GM19351 (cell line): ENCODE data around the gene NDUFAF5.
A peak's percentile ranks its signal among the peaks of the same experiment; 100 is the strongest.

Source experiments
- ATAC-seq: cut with Tn5 transposase; IDR thresholded peaks from one replicate; pipeline ENCODE4 v1.9.1; 2021; ENCODE audit warnings: mild to moderate bottlenecking, moderate library complexity; ENCODE audit not compliant: unreplicated experiment

The NDUFAF5 gene

DNA sequence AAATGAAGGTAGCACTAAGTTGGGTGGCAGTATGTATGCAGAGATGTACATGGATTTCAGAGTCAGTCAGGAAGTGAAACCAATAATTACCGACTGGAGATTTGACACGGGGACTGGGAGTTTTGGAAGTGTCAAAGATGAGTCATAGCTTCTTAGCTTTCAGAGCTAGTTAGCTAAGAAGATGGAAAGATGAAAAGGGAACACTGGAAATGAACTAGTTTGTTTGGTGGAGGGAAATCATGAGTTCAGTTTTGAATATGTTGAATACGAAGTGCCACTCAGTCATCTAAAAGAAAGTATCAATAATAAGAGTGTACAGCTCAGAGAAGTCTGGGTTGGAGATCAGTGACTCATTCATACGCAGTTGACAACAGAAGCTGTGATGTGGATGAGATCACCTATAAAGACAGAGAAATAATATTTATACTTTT lies 7.6 kb upstream of the NDUFAF5 start:
- no peak for ATAC-seq

DNA sequence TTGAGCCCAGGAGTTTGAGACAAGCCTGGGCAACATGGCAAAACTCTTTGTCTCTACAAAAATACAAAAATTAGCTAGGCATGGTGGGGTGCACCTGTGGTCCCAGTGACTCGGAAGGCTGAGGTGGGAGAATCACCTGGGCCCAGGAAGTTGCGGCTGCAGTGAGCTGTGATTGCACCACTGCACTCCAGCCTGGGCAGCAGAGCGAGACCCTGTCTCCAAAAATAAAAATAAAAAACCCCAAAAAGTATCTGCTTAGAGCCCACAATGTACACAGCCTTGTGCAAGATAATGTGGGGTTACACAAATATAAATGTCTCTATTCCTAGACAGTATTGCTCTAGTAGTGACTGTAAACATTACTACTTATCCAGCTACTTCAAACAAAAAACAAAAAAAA lies 6.0 kb upstream of the NDUFAF5 start:
- ATAC-seq: peak; percentile 53

DNA sequence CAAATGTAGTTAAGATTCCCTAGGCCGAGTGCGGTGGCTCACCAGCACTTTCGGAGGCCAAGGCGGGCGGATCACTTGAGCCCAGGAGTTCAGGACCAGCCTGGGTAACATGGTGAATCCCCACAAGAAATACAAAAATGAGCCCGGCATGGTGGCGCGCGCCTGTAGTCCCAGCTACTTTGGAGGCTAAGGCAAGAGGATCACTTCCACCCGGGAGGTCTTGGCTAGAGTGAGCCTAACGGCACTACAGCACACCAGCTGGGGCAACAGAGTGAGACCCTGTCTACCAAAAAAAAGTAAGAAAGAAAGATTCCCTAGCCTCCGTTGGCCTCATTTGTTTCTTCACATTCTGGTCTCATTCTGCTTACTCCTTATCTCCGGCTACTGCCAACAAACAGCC lies 1.3 kb upstream of the NDUFAF5 start:
- no peak for ATAC-seq

DNA sequence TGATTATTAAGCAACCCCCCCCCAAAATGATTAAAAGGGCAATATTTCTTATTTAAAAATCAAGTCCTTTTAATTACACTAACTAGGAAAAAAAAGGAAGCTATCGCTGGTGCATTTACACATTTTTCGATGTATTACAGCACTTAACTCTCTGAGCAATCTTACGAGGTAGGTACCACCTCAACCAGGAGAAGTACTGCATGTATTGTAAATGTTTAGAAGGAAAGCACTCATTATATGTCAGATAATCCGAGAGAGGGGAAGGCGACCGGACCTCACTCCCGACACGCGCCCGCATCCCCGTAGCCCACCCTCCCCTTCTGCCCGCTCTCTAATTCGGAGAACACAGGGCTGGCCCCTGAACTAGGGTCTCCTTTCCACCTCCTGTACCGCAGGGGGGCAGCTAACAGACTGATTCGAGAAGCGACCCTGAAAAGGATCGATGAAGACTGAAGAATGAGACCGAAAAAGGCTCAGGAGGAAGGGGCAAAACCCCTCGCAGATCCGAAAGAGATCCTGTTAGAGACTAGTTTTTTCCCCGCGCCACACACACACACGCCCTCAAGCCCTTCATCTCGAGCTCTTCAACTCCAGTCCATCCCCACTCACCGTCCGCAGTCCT lies 446 bp upstream of the NDUFAF5 start:
- ATAC-seq: peak; percentile 2

DNA sequence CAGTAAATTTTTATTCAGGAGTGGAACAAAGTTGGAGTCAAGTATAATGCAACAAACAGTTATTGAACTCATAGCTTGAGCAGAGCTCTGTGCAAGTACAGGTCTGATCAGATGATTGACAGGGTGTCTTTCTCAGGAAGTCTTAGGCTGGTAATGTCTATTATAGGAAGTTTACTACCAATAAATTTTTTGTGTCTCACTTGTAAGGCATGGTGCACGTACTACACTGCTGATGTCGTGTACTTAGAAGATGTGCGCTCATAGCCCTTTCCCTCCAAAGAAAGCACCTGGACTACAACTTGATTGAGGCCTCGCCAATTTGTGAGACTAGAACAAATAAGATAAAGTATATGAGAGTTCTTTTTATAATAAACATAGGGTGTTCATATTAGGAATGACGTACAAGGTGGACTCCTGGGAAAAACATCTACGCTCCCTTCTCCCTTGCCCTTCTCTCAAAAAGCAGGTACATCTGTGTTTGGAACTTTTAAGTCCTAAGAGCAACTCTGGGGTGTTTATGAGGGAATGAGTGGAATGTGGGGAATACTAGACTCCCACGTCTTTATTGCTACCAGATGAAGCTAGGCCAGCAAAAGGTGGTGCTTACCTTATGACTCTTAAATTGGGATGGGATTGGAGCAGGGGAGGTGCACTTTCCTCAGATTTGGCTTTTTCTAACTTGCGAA lies 1.5 kb downstream of the NDUFAF5 start:
- ATAC-seq: no peak

DNA sequence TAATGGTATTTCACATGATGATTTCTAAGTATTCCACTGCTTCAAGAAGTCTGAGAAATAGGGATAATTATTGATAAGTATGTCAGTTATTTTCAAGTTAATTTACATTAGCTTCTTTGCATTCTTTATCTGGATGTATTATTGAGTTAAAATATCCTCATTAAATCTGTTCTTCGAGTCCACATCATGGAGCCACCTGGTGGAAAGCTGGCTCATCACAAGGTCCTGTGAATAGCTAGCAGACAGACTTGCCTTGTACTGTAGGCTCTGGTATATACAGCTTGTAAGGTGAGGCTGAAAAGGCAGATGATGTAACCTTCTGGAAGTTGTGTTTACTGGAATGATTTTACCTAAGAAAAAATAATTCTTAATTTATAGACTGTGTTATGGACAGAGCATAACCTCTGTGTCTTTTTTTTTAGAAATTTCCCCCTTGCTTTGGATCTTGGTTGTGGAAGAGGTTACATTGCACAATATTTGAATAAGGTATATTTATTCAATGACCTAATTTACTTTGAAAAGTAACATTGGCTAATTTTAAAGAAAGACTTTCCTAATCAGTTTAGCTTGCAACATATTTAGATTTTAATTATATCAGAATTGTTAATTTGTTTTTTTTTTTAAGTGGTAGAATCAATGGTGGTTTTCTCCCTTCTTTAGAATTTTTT lies 3.5 kb downstream of the NDUFAF5 start:
- peak; percentile 39 for ATAC-seq

DNA sequence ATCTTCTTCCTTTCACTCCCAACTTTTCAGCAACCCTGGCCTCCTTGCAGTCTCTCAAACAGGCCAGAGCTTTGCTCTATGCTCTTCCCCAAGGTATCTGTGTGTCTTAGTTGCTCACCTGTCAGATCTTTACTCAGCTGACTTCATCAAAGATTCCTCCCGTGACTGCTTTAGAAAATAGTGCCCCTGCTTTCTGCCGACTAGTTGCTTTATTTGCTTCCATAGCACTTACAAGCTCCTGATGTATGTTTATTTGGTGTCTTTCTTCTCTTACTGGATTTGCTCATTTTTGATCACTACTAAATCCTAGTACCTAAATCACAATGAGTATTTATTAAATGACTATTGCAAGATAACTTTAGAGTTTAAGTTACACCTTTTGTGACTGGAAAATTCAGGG lies 5.9 kb downstream of the NDUFAF5 start:
- no peak for ATAC-seq

DNA sequence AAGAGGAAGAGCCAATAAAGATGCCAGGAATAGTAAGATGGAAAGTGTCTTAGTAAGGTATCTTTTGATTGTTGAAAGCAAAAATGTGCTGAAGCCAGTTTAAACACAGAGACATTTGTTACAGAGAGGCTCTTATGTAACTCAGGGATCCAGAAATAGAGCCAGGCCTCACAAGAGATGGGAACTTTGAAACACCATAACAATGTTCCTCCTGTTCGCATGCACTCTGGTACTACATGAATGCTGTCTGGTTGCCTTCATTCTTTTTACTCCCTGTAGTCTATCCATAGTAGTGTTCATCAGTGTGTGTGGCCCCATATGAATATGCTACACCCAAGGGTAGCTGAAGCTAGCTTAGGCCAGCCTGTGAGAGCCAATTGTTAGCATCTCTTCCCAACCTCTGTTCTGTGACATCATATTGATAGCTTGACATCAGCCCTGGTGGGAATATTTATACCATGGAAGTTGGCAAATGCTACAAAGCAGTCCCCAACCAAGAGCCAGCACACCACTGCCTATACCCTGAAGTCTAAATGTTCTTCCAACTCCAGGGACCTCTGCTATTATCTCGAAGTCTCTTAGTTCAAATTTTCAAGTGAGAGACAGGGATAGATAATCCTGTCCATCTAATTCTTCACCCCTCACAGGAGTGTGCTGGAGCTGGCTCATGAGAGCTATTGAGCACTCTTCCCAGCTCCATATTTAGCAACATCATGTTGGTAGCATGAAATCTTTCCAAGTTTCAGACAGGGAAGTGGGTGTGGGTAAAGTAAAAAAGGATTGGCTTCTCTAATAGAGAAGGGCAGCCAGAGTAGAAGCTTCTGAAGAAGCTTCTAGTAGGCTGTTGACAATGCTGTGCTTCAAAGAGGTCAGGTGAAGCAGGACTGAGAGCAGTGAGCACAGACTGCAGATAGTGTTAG lies 7.0 kb downstream of the NDUFAF5 start:
- ATAC-seq: no peak

DNA sequence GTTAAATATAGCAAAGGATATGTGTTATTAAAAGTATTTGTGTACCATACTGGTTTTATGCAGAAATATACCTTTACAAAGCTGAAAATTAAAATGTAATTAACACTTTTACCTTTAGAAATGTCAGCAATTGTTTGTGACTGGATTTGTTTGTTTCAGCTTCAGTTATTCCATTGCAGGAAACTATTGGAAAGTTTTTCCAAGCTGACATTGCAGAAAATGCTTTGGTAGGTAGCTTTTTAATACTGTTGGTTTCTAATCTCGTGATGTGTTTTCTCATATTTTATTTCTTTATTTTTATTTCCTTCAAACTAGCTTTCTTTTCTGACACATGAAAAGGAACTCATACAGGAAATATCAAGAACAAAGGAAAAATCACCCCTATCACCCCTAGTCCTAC lies 8.2 kb downstream of the NDUFAF5 start:
- no peak for ATAC-seq

DNA sequence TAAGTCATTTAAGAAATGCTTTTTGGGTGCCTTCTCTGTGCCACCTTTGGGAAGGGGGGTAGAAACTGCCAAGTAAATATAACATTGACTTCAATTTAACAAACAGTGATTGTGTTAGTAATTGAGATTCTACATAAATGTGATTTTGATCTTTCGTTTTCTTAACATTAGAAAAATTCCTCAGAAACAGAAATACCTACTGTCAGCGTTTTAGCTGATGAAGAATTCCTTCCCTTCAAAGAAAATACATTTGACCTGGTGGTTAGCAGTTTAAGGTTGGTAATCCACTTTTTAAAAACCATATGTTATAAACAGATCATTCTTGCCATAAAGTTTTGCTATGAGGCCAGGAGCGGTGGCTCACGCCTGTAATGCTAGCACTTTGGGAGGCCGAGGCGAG lies 9.8 kb downstream of the NDUFAF5 start:
- ATAC-seq: no peak

DNA sequence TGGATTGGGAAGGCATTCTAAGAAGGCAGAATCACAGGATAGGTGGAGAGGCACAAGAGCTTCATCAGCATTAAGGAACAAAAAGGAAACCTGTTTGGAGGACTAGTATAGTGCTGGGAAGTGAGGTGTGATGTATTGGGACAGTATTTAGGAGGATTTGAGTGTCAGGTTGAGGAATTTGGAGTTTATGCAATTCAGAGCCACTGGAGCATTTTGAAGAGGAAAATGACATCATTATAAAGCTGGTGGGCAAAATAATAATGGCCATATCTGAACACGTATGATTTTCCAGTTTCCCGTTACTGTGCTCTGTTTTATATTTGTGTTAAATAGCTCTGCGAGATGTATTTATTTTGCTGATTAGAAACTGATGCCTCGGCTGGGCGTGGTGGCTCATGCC lies 14.2 kb downstream of the NDUFAF5 start:
- no peak for ATAC-seq

DNA sequence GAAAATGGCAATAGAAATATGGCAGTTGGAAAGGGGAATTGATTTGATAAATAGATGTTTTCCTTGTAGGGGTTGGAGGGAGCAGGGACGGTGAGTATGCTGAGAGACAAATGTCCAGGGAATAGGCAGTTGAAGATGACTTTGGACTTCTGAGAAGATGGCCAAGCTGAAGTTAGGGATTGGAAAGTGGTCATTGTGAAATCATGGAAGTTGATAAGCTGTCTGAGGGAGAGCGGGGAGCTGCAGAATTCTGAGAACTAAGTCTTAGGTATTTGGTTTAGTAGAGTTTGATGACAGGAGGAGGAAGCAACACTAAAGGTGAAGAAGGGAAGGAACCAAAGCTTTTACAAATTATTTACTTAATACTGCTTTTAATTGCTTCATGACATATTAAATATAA lies 15.1 kb downstream of the NDUFAF5 start:
- no peak for ATAC-seq

DNA sequence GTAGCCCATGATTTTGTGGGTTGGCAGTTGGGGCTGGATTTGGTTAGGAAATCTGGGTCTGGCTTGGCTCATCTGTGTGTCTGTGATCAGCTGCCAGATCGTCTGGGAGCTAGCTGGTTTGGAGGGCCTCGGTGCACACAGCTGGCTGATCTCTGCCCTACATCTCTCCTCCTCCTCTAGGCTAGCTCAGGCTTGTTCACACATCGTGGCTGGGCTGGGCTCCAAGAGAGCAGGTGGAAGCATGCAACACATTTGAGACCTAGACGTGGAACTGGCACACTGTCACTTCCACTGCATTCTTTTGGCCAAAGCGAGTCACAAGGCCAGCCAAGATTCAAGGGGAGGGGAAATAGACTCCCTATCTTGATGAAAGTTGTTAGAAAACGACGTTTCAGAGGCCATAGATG lies 15.9 kb downstream of the NDUFAF5 start:
- ATAC-seq: no peak

DNA sequence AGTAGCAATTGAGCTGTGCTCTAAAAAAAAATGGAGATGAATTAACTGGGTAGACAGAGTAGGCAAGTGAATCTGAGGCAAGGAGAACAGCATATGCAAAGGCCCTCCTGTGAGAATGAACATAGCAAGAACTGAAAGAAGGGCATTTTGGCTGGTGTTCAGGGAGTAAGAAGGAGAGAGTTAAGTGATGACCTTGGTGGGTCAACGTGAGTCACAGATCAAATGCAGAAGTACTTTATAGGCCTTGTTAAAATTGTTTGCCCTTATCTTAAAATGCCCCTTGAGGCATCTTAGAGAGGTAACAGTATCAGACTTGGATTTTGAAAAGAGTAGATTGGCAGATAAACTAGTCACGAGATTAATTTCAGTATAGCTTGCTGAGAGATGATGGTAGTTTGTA lies 24.5 kb downstream of the NDUFAF5 start:
- no peak for ATAC-seq

DNA sequence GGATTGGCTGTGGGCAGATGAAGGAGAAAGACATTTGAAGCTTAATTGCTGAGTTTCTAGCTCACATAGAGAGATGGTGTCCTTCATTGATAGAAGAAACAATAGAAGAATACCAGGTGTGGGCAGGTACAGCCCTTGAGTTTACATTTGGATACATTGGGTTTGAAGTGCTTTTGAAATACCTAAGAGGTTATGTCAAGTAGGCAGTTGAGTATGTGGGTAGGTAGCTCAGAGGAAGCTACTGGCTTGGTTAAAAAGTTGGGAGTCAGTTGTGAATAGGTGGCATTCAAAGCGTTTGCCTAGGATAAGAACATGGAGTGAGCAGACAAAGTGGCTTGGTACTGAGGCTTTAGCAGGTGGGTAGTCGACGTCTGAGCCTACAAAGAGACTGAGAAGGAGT lies 25.0 kb downstream of the NDUFAF5 start:
- no peak for ATAC-seq

DNA sequence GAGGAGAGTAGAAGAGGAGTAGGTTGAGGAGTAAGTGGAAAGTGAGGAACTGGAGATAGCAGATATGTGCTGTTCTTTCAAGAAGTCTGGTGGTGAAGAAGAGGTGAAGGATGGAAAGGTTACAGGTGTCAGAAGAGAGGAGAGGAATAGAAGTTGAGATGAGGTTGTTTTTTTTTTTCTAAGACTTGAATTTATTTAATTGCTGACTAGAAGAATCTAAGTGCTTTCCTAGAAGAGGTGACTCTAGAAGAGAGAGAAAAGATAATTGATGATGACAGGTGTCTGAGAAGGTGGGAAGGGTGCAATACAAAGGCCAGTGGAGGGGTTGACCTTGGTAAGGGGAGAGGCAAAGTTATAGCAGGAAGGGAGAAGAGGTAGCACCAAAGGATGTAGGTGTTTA lies 25.6 kb downstream of the NDUFAF5 start:
- ATAC-seq: no peak

DNA sequence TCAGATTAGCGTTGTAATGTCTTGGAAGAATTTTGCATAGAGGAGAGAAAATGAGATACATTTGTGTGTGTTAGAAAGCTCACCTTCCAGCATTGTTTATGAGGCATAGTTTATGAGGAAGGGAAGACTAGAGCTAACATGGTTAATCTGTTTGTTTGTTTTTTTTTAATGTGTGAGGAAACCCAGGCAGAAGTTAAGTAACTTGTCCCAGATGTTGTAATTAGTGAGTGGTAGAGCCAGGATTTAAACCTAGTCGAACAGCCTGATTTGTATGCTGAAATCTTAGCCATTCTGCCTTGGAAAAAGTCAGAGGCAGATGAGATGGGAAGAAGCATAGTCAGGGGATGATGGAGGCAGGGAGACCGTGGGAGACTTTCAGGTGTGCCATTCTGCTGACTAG lies 29.1 kb downstream of the NDUFAF5 start:
- no peak for ATAC-seq

DNA sequence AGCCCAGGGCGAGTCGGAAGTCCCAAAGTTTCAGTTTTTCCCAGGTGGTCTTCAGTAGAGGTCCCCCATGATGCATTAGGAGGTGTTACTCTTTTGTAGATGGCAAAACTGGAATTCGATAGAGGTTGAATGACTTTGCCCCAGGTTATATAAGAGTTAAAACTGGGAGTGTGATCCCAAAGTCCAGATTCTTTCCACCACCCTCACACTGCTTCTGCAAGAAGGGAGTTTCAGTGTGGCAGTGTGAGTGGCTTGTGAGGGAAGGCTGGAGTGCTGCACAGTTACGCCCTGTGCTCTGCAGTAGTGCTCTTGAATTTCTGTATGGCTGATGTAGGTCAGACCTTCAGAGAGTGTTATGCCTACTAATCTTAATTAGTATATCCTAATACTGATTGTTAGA lies 29.8 kb downstream of the NDUFAF5 start:
- ATAC-seq: no peak

DNA sequence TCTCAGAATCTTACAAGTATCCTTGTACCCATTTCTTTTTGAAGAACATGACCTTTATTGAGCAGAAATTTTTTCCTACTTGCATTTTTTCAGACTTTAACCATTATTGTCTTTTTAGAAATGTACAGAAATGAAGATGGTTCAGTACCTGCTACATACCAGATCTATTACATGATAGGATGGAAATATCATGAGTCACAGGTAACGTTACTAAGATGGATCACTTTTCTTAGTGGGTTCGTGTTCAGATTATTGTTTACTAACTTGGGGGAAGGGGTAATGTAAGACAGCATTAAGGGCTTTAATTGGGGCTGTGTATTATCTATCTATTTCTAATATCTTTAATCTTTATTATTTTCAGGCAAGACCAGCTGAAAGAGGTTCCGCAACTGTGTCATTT lies 31.9 kb downstream of the NDUFAF5 start:
- ATAC-seq: no peak

DNA sequence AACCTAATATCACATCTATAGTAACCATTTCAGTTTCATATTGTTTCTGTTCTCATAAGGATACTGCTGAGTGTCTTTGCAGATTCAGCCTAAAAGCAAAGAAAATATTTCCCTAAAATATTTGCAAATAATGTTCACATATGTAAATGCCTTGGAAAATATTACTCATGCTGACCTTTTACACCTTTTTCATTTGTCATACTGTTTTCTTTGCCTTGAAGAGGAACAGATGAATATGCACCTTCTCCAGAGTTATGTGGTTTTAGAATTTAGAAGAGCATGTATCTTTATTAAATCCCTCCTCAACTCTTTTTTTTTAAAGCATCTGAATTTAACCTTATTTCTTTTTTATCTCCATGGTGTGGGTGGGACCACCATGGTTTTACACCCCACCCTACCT lies 32.5 kb downstream of the NDUFAF5 start:
- no peak for ATAC-seq

DNA sequence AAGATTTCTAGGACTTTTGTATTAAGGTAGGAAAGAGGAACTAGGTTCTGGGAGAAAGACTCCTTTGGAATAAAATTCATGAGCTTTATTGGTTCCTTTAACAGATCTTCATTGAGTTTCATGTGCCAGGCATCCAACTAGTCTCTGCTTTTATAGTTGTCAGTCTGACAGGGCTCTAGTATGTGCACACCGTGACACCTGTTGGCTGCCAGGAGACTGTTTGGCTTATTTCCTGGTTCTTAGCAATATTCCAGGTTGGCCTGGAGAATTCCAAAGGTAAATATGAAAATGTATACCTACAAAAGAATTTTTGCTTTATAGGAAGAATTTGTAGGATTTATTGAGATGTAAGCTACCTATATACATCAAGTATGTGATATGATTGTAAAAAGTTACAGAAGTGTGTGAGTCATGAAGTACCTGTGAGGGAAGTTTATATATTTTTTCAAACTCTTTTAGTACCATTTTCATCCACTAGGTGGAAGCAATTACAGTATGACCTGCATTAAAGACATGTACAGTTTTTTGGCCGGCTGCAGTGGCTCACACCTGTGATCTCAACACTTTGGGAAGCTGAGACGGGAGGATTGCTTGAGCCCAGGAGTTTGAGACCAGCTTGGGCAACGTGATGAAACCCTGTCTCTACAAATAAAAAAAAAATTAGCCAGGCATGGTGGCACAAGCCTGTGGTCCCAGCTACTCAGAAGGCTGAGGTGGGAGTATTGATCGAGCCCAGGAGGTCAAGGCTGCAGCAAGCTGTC lies 35.2 kb downstream of the NDUFAF5 start:
- peak; percentile 88 for ATAC-seq
